ENCODE data around the gene RXFP4.
A peak's percentile ranks its signal among the peaks of the same experiment; 100 is the strongest.
"Not testable (repeated sequence)": the region's sequence is repeated elsewhere in the genome, so short reads cannot be mapped to it uniquely, and the experiment has no call there.

Gene RXFP4, protein sequence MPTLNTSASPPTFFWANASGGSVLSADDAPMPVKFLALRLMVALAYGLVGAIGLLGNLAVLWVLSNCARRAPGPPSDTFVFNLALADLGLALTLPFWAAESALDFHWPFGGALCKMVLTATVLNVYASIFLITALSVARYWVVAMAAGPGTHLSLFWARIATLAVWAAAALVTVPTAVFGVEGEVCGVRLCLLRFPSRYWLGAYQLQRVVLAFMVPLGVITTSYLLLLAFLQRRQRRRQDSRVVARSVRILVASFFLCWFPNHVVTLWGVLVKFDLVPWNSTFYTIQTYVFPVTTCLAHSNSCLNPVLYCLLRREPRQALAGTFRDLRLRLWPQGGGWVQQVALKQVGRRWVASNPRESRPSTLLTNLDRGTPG

DNA sequence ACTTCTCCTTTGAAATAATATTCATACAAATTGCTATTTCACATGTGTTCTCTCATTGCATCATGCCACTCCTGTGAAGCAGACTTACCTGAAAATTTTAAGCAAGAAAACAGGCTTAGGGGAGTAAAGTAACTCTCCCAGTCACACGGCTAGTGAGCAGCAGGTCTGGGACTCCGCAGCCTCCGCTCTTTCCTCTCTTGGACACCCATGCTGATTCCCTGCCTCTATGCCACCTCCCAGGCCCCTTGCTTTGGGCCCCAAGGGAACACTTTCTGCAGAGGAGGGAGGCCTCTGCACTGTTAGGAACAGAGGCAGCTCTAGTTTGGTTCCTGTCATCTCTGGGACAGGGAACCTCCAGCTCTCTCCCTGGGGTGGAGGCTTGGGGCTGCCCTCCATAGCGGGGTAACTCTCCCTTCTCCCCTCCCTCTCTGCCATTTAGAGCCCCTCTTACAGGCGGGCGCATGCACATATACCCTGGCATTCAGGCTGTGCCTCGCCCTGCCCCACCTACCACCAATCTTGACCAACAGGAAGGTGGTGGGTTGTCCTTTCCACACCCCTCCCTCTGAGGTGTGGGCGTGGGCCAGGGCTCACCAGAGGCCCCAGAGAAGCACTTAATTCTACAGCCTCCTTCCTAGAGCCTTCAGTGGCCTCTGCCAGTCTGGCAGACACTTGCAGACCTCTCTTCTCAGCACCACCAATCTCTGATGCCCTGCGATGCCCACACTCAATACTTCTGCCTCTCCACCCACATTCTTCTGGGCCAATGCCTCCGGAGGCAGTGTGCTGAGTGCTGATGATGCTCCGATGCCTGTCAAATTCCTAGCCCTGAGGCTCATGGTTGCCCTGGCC is at the start of gene RXFP4:
Gene RXFP4 (plus strand): TSS at position 646 of the 852 bp plus-strand sequence. CDS start 72 bp downstream, at position 718.
- DNase-seq (ENCODE audit: low spot score), result no peak

DNA sequence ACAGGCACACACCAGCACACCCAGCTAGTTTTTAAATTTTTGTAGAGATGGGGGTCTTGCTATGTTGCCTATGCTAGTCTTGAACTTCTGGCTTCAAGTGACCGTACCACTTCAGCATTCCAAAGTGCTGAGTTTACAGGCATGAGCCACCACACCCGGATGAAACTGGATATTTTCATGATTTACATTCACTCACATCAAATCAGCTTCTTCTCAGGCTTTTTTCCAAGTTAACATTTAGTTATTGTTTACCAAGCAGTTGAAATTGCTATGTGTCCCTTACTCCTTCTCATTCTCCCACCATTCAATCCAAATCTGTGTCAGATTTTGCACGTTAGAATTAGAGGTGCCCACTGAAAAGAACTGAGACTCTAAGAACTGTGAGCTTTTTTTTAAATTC is 48.6 kb upstream of the RXFP4 start:
- no peak for DNase-seq (ENCODE audit: low spot score)

DNA sequence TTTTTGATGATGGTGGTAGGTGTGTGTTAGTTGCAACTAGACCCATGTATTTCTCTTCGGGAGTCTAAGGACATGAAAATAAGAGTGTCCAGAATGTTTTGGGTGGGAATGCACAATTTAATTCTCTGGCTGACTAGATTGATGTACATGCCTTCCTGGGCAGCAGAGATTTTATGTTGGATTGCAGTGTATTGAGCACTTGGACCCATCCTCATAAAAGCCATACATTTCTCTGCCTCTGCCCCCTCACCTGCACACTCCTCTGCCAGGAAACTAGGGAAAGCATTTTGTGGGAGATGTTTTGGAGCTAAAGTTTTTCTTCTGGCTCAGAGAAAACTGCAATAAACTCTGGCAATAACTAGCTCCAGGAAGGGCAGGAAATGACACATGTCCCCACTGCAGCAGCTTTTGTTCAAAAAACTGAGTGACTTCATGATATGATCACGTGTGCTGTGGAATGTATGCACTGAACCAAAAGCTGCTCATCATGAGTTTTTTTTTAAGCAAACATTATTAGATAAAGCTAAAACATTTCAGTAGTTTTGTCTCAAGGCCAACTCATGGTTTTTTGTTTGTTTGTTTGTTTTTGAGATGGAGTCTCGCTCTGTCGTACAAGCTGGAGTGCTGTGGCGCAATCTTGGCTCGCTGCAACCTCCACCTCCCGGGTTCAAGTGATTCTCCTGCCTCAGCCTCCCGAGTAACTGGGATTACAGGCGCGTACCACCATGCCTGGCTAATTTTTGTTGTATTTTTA is 47.9 kb upstream of the RXFP4 start:
- no peak for DNase-seq (ENCODE audit: low spot score)

DNA sequence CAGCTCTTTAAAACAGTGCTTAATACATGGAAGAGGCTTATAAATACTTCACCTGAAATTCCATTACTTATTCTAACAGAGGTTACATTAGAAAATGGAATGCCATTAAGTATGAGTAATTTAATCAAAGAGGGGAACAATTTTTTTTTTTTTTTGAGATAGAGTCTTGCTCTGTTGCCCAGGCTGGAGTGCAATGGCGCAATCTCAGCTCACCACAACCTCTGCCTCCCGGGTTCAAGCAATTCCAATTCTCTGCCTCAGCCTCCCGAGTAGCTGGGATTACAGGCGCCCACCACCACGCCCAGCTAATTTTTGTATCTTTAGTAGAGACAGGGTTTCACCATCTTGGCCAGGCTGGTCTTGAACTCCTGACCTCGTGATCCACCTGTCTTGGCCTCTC is 45.8 kb upstream of the RXFP4 start:
- not testable (repeated sequence) for DNase-seq (ENCODE audit: low spot score)

DNA sequence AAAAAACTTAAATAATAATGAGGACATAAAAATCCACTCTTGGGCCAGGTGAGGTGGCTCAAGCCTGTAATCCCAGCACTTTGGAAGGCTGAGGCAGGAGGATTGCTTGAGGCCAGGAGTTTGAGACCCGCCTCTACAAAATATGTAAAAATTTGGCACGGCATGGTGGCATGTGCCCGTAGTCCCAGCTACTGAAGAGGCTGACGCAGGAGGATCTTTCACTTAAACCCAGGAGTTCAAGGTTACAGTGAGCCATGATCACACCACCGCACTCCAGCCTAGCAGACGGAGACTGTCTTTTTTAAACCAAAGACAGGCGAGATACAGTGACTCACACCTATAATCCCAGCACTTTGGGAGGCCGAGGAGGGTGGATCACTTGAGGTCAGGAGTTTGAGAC is 45.0 kb upstream of the RXFP4 start:
- not testable (repeated sequence) for DNase-seq (ENCODE audit: low spot score)

DNA sequence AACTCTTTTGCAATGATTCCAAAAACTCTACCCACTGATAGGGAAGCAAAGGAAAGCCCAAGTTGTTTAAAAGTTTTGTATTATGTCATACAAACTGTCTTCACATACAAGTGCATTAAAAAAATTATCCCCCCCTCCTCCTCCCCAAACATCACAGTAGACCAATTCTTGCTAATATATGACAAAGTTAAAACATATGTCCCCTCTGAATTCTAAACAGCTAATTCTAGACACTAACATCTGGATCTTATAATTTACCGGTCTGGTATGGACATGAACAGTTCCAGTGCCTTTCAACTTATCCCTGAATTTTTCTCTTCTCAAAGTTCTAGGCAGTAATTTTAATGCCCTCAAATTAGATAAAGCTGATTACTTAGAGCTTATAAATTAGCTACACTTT is 43.7 kb upstream of the RXFP4 start:
- no peak for DNase-seq (ENCODE audit: low spot score)

DNA sequence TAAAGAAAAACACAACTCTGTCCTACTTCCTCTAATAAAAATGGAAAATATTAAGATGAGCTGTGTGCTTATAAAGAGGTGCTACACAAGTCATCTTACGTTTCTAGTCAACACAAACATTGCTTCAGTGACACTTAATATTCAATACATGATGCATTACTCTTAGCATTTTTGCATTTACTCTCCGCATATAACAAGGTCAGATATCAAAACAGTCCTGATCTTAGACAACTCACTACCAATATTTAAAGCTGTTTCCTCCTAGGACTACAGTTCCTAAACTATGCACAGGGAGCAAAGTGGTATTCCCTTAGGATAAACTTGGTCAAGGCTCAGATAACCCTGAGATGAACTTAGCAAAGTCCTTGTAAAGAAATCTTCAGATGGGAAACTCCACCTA is 42.5 kb upstream of the RXFP4 start:
- DNase-seq (ENCODE audit: low spot score), result no peak

DNA sequence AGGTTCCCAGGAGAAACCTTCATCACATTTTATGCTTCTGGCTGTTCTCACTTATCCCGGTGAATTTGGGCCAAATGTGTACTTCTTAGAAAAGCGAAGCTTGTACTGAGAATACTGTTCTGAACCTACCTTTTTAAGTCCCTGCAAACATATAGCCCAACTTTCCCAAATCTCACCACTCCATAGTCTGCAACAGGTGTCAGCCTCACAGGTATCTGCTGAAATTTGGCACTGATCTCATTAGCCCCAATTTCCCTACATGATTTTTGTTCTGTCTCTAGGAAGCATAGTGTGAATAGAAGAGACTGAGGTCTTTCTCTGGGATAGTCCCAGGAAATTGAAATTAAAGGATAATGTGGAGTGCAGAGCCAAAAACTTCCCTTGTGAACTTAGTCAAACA is 41.8 kb upstream of the RXFP4 start:
- DNase-seq (ENCODE audit: low spot score), result no peak

DNA sequence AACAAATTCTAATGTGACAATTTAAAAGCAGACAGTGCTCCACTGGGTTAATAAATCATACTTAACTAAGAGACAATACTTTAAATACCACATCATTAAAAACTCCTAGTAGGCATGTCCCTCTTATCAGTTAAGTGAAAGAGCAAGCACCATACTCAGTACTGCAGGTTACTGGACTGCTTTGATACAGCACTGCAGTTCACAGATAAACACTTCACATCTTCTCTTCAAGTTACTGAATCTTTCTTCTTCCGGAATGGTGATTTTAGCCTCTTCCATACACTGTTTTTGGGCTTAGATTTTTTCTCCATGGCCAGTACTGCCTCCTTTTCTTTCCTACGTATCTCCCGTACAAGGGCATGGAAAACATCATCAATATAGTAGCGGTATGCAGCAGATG is 41.3 kb upstream of the RXFP4 start:
- DNase-seq (ENCODE audit: low spot score), result no peak

DNA sequence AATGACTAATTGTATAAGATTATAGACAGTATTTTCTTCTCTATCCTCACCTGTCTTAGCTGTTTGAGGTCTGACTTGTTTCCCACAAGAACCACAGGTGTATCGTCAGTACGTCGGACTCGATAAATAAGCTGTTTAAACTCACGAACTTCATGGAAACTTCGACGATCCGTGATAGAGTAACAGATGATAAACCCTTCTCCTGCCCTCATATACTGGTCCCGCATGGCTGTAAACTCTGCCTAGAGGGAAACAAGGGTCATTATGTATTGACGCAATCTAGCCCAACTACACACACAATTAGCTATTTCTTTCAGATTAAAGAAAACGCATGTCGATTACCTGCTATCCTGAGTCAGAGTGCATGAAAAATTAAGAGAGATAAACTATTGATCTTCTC is 37.2 kb upstream of the RXFP4 start:
- no peak for DNase-seq (ENCODE audit: low spot score)

DNA sequence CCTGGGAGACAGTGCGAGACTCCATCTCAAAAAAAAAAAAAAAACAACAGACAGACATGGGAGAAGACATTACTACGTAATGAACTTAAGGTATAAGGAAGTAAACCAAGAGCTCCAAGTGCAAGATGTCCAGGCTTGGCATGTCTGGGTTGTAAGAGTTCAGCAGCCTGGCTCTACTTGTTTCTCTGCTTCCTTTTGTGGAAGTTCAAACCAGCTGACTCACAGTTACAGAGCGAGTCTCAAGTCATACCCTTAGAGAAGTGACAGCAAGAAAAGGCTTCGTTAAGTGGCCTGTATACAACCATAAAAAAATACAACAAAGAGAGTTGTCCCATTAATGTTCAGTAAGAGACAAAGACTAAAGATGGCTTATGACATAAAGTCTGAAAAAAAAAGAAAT is 31.5 kb upstream of the RXFP4 start:
- peak; percentile 23 for DNase-seq (ENCODE audit: low spot score)

DNA sequence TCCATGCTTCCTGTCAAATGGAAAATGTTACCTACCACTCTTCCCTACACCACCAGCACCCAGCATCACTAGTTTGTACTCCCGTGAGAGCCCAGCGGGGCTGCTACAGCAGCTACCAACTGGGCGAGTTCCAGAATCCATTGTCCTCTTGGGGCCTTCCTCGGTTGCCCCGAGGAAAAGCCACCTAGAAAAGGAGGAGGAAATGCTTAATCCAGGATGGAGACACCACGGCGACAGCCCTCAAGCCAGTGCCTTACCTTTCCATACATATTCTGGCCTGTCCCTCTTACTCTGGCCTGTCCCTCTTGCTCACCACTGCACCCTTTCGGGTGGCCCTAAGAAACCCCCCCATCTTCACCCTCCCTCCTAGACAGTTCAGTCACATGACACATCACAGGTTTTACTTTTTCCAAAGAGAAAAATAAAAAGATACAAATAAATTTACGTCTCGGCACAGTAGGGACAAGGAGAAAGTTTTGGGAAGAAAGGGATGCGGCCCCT is 30.8 kb upstream of the RXFP4 start:
- DNase-seq (ENCODE audit: low spot score), result peak; percentile 37

DNA sequence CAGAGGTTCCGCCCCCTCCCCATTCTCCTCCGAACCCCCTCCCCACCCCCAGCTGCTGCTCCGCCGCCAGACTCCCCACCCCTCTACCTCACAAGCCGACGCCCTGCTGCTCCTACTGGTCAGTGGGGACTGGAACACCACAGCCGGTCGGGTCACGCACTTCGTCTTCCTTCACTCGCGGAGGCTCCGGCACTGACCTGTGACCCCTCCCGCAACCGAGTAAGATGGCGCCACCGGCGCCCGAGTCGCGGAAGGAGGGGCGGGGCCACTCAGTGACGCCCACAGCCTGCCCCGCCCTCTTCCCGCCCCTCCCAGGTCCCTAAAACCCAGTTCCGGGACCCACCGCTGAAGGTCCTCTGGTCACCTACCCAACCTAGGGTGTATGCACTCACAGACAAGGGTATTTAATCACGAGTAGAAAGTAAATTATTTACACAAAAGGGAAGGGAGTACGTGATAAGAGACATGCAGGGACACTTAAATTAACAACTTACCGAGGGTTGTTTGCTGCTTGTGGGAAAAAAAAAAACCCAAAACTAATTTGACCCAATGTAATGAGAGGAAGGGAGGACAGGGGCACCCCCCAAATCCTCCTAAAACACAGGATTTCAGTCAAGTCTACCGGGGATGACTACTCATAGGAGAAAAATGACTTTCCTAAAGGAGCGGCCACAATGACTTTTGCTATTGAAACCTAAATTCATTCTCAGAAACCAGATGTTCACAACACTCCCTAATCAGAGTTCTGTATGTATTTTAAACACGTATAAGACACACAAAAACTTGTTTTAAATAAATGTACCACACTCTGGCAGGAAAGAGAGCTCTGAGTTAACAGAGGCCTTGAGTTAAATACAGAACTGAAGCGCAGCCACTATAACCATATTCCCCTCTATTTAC is 30.0 kb upstream of the RXFP4 start, which contains the start of gene RIT1:
Gene RIT1 (minus strand): TSS at position 194 of the 900 bp plus-strand sequence. CDS start 588 bp downstream, outside the sequence.
- DNase-seq (ENCODE audit: low spot score), result peak; percentile 84

DNA sequence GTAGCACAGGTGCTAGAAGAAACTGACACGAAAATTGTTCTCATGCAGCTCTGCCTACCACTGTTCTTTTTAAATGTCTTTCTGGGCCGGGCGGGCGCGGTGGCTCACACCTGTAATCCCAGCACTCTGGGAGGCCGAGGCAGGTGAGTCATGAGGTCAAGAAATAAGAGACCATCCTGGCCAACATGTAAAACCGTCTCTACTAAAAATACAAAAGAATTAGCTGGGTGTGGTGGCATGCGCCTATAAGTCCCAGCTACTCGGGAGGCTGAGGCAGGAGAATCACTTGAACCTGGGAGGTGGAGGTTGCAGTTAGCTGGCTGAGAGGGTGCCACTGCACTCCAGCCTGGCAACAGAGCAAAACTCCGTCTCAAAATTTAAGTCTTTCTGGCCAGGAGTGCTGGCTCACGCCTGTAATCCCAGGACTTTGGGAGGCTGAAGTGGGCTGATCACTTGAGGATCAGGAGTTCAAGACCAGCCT is 29.3 kb upstream of the RXFP4 start:
- DNase-seq (ENCODE audit: low spot score), result no peak

DNA sequence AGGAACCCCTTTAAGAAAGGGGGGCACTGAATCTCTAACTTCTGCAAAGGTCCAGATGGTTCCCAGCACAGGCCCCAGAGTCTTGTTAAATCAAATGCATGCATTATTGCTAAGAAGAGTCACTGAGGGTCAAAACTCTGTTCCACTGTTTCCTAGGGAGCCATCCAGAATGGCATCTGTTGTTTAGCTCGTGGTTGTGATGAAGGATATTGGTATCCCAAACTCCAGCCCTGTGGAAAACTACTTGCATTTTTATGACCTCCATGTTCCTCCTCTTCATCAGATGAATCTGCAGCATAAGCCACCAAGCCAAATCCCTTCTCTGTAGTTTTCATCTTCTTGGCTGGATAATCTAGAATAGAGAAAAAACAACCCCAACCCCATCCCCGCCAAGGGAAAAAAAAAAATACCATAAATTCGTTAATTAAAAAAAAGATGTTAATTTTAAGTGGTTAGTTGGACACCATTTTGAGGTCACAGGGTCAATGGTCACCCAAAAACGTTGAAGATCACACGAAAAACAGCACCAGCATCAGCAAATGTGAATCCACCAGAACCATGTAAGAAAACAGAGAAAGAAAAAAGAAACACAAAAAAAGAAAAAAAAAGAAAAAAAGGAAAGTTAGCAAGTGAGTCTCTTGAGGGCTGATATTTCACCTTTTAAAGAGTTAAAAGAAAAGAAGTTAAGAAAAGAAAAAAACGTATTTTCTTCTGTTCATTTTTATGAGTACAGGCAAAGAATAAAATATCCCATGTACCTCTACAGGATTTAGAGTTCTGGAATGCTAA is 27.3 kb upstream of the RXFP4 start:
- DNase-seq (ENCODE audit: low spot score), result no peak

DNA sequence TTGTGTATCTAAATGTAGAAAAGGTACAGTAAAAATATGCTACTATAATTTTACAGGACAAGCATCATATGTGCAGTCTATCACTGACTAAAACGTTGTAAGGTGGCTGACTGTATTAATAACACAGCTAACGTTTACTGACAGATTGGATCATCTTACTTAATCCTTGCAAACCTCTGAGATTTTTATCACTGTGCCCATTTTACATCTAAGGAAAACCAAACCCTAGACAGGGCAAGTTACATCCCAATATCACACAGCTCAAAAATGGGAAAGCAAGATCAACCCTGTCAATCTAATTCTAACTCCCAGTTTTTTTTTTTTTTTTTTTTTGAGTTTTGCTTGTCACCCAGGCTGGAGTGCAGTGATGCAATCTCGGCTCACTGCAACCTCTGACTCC is 22.8 kb upstream of the RXFP4 start:
- DNase-seq (ENCODE audit: low spot score), result no peak

DNA sequence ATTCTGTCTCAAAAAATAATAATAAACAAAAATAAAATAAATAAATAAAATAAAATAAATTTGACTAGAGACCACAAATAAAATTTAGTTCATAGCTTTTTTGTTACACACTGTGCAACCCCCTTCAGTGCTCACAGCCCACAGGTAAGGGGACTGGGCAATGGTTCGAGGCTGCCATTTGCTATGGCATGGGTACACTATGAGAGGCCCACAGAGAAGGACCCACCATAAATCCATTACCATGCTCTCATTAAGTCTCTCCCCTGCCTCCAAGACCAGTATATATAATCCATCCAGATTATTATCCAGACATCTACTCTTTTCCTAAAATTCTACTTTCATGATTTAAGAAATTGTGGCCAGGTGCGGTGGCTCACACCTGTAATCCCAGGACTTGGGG is 21.6 kb upstream of the RXFP4 start:
- DNase-seq (ENCODE audit: low spot score), result no peak

DNA sequence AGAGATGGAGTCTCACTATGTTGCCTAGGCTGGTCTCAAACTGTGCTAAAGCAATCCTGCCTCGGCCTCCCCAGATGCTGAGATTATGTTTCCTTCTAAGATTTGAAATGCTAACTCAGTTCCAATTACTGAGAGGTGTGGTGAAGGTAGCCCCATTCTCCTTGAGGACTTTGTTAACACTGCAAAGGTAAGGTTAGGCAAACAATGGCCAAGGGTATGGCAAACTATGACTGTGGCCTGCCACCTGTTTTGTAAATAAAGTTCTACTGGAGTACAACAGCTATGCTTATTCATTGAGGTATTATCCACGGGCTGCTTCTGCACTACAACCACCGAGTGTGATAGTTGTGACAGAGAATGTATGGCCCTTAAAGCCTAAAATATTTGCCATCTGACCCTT is 20.7 kb upstream of the RXFP4 start:
- no peak for DNase-seq (ENCODE audit: low spot score)

DNA sequence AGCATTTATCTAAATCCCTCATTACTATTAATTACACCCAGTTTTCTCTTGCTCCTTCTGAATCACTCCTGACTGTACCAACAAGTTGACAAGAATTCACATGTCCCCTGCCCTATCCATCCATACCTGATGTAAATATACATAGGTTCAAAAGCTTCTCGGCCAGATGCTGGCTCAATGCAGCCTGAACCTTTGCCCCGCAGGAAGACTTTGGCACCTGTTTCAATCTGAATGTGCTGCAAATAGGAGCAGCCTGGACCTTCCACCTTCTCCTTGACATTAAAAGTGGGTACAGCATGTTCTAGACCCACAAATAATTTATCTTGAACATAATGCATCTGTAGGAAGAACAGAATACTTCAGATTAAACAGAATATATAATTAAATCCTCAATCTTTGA is 15.9 kb upstream of the RXFP4 start:
- DNase-seq (ENCODE audit: low spot score), result no peak

DNA sequence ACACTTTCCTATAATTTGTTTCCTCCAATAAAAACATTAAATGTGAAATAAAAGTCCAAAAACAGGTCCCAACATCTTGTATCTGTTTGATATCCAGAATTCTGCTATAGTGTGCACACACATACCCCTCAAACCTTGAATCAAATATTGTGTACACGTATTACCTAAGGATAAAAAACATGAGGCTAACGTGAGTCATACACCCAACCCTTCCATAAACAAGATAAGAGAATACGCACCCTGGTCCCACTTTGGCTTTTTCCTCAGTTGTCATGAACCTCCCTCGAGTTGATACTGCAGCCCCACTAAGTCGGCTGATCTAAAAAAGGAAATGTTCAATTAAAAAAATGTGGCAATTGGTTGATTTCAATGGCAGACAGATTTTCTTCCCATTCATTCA is 12.4 kb upstream of the RXFP4 start:
- DNase-seq (ENCODE audit: low spot score), result no peak

Data from putamen (tissue), 1 donor.